HG02840 (cell line): ENCODE results near the gene TAGLN2.

Source experiments
- ATAC-seq: cut with Tn5 transposase; IDR thresholded peaks from one replicate; pipeline ENCODE4 v1.9.1; 2021; ENCODE audit warnings: mild to moderate bottlenecking, moderate library complexity, moderate number of reproducible peaks; ENCODE audit not compliant: unreplicated experiment, low FRiP score

Gene TAGLN2

DNA sequence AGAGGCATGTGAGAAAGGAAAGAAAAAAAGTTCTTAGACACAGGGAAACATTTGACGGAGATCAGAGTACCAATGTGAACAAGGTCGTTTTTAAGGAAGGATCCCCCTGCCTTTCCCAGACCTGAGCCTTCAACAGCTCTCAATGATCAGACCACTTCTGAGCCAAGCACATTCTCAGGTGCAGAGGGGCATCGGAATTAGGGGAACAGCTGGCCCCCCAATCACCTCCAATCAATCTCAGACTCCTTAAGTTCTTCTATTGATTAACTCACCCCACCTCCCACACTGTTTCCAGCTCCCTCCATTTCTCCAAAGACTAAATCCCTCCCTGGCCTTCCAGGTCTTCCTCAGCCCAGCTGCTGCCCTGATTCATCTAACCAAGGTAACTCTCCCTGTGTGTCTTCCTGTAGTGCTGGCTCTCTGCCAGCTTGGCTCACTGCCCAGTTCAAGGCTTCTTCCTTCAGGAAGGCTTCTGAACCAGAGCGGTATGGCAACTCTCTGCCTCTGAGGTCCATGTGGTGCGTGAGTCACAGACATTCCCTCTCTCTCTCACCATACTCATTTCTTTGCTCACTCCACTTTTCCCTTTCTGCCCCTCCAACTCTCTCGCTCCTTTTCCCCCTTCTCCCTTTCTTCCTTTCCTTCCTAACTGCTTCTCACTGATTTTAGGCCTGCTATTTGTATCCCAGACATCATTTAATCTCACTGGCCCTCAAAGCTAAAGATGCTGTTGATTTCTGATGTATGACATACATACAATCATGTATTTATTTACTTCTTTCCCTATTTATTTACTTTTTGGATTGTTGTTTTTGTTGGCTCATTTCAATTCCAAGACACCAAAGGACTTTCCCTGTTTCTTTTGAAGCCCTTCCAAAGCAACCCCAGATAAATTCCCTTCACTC lies 43.4 kb downstream of the TAGLN2 start:
- ATAC-seq: no peak

DNA sequence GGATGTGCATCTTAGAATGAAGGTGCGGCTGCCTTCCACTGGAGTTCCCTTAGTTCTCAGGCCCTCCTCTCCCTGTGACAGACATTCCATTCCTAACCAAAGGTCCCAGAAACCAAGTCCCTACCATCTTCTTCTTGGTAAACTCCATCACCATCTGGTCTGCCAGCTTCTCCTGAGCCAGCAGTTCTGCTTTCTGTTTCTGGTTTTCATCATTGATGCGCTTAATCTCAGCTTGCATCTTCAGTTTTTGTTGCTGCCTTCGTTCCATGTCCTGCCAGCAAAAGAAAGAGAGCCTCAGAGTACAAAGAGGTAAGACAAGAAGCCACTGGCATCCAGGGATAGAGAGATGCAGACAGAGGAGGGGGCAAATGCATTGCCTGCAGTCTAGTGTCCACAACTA lies 44.9 kb downstream of the TAGLN2 start:
- no peak for ATAC-seq

DNA sequence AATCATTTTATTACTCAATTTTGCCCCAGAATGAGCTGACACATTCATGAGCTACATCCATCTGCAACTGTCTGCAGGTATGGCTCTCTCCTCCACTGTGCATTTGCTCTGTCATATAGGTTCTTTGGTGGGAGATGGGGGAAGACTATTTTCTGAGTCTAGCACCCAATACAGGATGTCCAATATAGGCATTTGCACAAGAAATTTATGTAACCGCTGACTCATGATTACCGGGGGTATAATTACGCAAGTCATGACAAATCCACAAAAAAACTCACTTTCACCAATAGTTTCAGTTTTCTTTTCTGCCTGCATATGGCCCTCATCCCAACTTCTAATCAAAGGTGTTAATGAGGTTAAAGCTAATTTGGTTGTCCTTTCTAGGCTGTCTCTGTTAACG lies 45.3 kb downstream of the TAGLN2 start:
- no peak for ATAC-seq

- no peak for ATAC-seq
Observed at GRCh38 chr1:159879136-159879535, 46.2 kb downstream of the TAGLN2 start.

DNA sequence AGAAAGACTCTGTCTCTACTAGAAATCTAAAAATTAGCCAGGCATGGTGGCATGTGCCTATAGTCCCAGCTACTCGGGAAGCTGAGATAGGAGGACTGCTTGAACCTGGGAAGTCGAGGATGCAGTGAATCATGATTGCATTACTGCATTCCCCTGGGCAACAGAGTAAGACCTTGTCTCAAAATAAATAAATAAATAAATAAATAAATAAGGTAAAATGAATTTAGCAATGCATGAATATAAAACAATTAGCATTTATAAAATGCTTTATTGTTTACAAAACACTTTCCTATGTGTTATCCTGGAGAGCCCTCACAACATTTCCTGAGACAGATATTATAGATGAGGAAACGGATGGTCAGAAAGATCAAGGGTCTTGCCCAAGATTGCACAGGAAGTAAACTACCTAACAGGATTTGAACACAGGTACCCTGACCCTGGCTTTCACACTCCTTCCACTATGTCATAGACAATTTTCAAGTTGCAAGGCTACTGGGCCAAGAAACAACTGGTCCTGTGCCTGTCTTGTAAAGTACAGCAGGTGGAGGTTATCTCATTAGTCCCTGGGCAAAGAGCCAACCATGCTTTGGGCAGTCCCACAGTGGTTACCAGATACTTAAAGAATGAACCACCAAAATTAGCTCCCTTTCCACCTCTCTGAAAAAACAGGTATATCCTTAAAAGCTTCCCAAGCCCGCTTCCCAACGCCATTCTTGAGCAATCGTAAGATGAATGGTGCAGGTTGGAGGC lies 47.4 kb downstream of the TAGLN2 start:
- no peak for ATAC-seq

- ATAC-seq: no peak
Observed at GRCh38 chr1:159873530-159874143, 51.7 kb downstream of the TAGLN2 start.

DNA sequence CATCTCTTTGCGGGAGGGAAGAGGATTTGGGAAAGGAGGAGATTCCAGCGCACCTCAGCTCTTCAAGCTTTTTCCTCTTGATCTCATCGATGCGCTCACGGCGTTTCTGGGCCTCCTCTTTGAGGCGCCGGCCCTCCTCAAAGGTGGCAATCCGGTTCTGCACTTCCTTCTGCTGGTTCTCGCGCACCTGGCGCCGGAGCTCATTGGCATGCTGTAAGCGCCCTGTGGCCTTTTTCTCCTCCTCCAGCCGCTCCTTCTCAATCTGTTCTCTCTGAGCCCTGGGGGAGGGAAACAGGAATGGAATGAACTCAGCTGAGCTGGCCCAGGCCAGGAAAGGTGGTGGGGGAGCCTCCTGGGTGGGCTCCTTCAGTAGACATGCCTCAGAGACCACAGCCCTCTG lies 52.4 kb downstream of the TAGLN2 start:
- ATAC-seq: no peak

GRCh38 chr1:159870704-159871103 lies 54.6 kb downstream of the TAGLN2 start:
- no peak for ATAC-seq

DNA sequence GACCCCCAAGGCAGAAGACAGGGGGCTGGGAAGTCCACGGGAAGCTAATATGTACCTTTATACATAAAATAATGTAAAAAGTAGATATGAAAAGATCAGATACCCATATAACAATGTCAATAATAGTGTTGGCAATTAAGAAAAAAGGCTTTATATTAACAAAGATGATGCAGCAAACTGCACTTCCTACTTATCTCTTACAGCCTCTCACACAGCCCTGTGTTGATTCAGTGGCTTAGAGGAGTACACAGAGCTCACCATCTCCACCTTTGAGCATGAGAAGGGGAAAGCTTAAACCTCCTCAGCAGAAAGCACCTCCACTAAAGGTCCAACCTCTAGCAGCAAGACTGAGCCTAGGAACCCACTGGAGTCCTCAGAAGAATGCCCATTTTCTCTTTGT lies 55.7 kb downstream of the TAGLN2 start:
- ATAC-seq: no peak

DNA sequence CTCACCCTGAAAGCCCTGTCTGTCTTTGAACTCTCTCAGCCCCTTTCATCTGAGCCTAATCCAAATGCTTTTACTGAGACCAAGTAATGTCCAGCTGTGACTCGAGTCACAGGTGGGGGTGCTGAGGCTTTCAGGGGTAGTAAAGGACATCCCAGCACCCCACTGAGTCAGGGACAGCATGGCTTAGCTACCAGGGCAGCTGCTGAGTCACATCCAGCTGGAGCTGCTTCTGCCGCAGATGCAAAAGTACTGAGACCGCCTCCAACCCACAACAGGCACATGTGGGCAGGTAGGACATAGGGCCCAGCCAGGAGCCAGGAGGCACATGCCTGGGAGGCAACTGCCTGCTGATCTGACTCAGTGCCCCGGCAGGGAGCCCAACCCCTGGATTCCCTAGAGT lies 56.1 kb downstream of the TAGLN2 start:
- no peak for ATAC-seq

GRCh38 chr1:159868766-159869165 lies 56.5 kb downstream of the TAGLN2 start:
- no peak for ATAC-seq
